Tibial nerve (tissue), 4 donors: ENCODE measurements around the gene HNRNPF. TPM values are rescaled to one million over a fixed set of nuclear protein-coding genes. Genes with fewer than 3 reads are reported as not detected.
"Not testable (repeated sequence)": the region's sequence is repeated elsewhere in the genome, so short reads cannot be mapped to it uniquely, and the experiment has no call there.

Experiments used
- DNase-seq, 2 donors: peaks; one replicate each; pipeline ENCODE4 v3.0.0-alpha.2; 2019; ENCODE audit warnings: low spot score in 2 of 2
- H3K27ac ChIP-seq, 4 donors: fragments of 200-600 bp; sonication (generic) in 3 of 4; one replicate each; pipeline ENCODE4 v1.5.1; 2017 to 2019; ENCODE audit warnings: mild to moderate bottlenecking in 1 of 4
- H3K27me3 ChIP-seq, 2 donors: fragments of 200-600 bp; sonication (generic) in 1 of 2; one replicate each; pipeline versions ENCODE4 v1.5.1 to v1.6.0; 2017 to 2019
- H3K36me3 ChIP-seq, 3 donors: fragments of 200-600 bp; sonication (generic); one replicate each; pipeline ENCODE4 v1.5.1; 2018 to 2019
- H3K4me1 ChIP-seq, 4 donors: fragments of 200-600 bp; sonication (generic) in 3 of 4; one replicate each; pipeline ENCODE4 v1.5.1; 2017 to 2019
- H3K4me3 ChIP-seq, 4 donors: fragments of 200-600 bp; sonication (generic) in 3 of 4; one replicate each; pipeline ENCODE4 v1.5.1; 2017 to 2019; ENCODE audit warnings: mild to moderate bottlenecking in 1 of 4, moderate library complexity in 1 of 4
- H3K9me3 ChIP-seq, 4 donors: fragments of 200-600 bp; sonication (generic) in 3 of 4; one replicate each; pipeline ENCODE4 v1.5.1; 2017 to 2019
- EP300 ChIP-seq, 2 donors: sonication (generic); formaldehyde crosslinking; IDR thresholded peaks; one replicate each; pipeline ENCODE4 v1.6.1; 2017; ENCODE audit warnings: antibody characterized with exemption in 2 of 2, mild to moderate bottlenecking in 1 of 2
- POLR2A ChIP-seq, 2 donors: fragments of 450-650 bp; IDR thresholded peaks; one replicate each; pipeline ENCODE4 v1.6.1; 2017; ENCODE audit warnings: antibody characterized with exemption in 2 of 2, mild to moderate bottlenecking in 2 of 2, moderate library complexity in 2 of 2
- WGBS, 2 donors: methylation state at CpG; one replicate each; pipeline ENCODE4 v1.1.5; 2018; 5-methylcytosine and 5-hydroxymethylcytosine counted together
- small RNA-seq: library from RNA; depleted of rRNA; stranded (forward); fragments of <200 nt; gene quantifications from one replicate; pipeline ENCODE3, GENCODE V24; 2016
- total RNA-seq, 4 donors: library from RNA; depleted of rRNA; stranded (reverse); fragments of >200 nt; gene quantifications; one replicate each; pipeline ENCODE4 v1.1.0, GENCODE V29; 2016
- TF ChIP-seq, protein P1 (sequence below), 5 experiments: fragments of 200-600 bp in 3 of 5; fragments of 450-650 bp in 2 of 5; sonication (generic) in 3 of 5; IDR thresholded peaks; one replicate each; pipeline ENCODE4 v1.5.1; 2016 to 2019; ENCODE audit warnings: antibody characterized with exemption in 5 of 5, mild to moderate bottlenecking in 3 of 5, moderate library complexity in 2 of 5

The HNRNPF gene
- total RNA-seq, 4 donors from 2014 or later: 112 to 136 (median 134) TPM

DNA sequence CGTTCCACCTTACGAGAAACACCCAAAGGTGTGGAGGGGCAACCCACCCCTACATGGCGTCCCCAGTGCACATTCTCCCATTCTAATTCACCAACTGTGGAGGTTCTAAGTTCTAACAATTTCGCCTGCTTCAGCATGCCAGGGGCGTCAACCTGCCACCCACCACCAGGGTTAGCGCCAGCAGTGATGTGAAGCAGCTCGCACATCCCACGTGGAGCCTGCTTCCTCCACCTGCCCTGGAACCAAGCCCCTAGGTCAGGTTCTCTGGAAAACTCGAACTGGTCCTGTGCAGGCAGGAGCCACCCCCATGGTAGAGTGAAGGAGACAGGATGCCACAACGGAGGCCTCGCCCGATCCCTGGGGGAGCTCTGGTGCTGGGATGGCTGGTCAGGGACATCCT, 70.9 kb downstream of the HNRNPF start:
- Histone ChIP-seq H3K9me3 (no peaks in the 10 kb centered on the region), H3K27me3 (peaks cover 0 to 18% of the 10 kb centered on the region in 2 donors), H3K36me3 (no peaks in the 10 kb centered on the region), H3K27ac (no peak overlapping the region), H3K4me1 (peaks cover 0 to 6% (median 0%) of the 10 kb centered on the region in 4 donors), H3K4me3 (no peak overlapping the region)
- TF ChIP-seq EP300 (IDR thresholded peaks at IDR 0.05) (no peak), POLR2A (IDR thresholded peaks at IDR 0.05) (no peak)
- TF ChIP-seq, protein P1, sequence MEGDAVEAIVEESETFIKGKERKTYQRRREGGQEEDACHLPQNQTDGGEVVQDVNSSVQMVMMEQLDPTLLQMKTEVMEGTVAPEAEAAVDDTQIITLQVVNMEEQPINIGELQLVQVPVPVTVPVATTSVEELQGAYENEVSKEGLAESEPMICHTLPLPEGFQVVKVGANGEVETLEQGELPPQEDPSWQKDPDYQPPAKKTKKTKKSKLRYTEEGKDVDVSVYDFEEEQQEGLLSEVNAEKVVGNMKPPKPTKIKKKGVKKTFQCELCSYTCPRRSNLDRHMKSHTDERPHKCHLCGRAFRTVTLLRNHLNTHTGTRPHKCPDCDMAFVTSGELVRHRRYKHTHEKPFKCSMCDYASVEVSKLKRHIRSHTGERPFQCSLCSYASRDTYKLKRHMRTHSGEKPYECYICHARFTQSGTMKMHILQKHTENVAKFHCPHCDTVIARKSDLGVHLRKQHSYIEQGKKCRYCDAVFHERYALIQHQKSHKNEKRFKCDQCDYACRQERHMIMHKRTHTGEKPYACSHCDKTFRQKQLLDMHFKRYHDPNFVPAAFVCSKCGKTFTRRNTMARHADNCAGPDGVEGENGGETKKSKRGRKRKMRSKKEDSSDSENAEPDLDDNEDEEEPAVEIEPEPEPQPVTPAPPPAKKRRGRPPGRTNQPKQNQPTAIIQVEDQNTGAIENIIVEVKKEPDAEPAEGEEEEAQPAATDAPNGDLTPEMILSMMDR (IDR thresholded peaks at IDR 0.05): no peak
- no peak for DNase-seq
- 82 to 87% methylated on average over 12 of the region's 12 CpGs for WGBS, 2 donors

DNA sequence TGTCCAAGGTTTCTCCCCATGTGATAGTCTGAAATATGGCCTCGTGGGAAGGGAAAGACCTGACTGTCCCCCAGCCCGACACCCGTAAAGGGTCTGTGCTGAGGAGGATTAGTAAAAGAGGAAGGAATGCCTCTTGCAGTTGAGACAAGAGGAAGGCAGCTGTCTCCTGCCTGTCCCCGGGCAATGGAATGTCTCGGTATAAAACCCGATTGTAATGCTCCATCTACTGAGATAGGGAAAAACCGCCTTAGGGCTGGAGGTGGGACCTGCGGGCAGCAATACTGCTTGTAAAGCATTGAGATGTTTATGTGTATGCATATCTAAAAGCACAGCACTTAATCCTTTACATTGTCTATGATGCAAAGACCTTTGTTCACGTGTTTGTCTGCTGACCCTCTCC, 71.5 kb downstream of the HNRNPF start:
- not testable (repeated sequence) for H3K9me3 ChIP-seq, H3K4me1 ChIP-seq, H3K36me3 ChIP-seq, H3K4me3 ChIP-seq, H3K27ac ChIP-seq, DNase-seq
- peaks cover 0 to 18% of the 10 kb centered on the region in 2 donors for H3K27me3 ChIP-seq
- 32 to 41% methylated on average over 6 to 8 of the region's 9 CpGs for WGBS, 2 donors

DNA sequence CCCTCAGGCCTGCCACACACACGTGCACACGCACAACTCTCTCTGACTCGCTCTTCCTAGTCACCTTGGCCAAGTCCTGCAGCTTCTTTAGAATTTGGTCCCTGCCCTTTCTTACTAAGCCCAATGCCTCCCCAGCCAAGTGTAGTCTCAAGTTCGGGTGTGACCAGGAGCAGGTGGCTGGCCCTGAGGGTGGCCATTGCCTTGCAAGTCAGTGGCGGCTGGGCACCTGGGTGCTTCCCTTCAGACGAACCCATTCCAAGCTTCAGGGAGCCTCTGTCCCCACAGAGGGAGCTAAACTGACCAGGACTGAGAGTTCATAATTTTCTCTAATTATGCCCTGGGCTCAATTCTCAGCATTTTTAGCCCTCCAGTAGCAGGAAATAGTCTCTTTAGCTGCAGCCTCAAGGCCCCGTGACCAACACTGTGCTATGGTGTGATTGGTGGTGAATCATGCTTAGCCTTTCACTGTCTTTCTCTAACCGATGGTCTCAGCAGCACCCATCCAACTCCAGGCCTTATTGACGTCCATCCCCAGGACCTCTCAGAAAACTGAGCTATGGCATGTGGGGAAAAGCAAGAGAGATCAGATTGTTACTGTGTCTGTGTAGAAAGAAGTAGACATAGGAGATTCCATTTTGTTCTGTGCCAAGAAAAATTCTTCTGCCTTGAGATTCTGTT, 72.2 kb downstream of the HNRNPF start:
- Histone ChIP-seq H3K4me3 (no peak overlapping the region), H3K36me3 (no peaks in the 10 kb centered on the region), H3K27me3 (peaks cover 0 to 18% of the 10 kb centered on the region in 2 donors), H3K4me1 (peaks cover 0 to 6% (median 0%) of the 10 kb centered on the region in 4 donors), H3K27ac (no peak overlapping the region), H3K9me3 (no peaks in the 10 kb centered on the region)
- DNase-seq: no peak
- WGBS, 2 donors: 74 to 78% methylated on average over 9 of the region's 9 CpGs
- TF ChIP-seq, protein P1 (IDR thresholded peaks at IDR 0.05): no peak
- TF ChIP-seq POLR2A (IDR thresholded peaks at IDR 0.05) (no peak), EP300 (IDR thresholded peaks at IDR 0.05) (no peak)

DNA sequence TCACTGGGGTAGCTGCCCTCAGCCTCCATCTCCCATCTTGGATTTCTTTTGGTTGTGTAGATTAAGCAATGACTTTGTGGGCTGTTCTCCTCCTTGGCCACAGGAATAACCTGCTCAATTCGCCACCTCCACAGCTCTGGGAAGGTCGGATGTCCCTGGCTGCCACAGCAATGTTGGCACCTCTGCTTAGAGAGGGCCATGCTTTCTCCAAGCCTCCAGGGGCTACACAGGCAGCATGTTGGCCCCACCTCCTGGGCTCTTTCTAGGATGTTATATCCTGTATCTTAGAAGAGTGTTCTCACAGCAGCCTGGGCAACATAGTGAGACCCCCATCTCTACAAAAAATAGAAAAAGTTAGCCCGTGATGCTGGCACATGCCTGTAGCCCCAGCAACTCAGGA, 72.9 kb downstream of the HNRNPF start:
- no peak overlapping the region for H3K4me3 ChIP-seq
- peaks cover 0 to 18% of the 10 kb centered on the region in 2 donors for H3K27me3 ChIP-seq
- DNase-seq: no peak
- WGBS, 2 donors: 81 to 98% methylated on average over 3 of the region's 3 CpGs
- TF ChIP-seq POLR2A (IDR thresholded peaks at IDR 0.05): no peak
- TF ChIP-seq, protein P1 (IDR thresholded peaks at IDR 0.05): no peak
- no peak for TF ChIP-seq EP300 (IDR thresholded peaks at IDR 0.05)
- no peak overlapping the region for H3K27ac ChIP-seq
- H3K36me3 ChIP-seq: no peaks in the 10 kb centered on the region
- peaks cover 0 to 6% (median 0%) of the 10 kb centered on the region in 4 donors for H3K4me1 ChIP-seq
- no peaks in the 10 kb centered on the region for H3K9me3 ChIP-seq

Small RNA genes lying within 50 kb of the gene (small RNA-seq; reads per million reads assigned to genes)
- gene RNU6ATAC11P: not detected
- gene RNU7-193P: not detected
- gene SNORD3J: not detected

Other genes starting within 250 kb of the HNRNPF start
- gene RASGEF1A, start 142.1 kb downstream of the HNRNPF start, total RNA-seq: 10 to 100 TPM in 3 of 4 donors, 1 to 10 TPM in 1; 7.5 to 39.0 (median 13.1) TPM
- gene FXYD4, start 37.5 kb downstream of the HNRNPF start, total RNA-seq: not detected
- 10 to 100 TPM in 3 of 4 donors, 1 to 10 TPM in 1; 7.3 to 23.7 (median 18.3) TPM for gene ZNF487, start 27.9 kb upstream of the HNRNPF start, total RNA-seq
- 1 to 10 TPM; 3.1 to 6.5 (median 4.2) TPM for gene ZNF239, start 165.4 kb upstream of the HNRNPF start, total RNA-seq
- gene ZNF485, start 197.3 kb upstream of the HNRNPF start, total RNA-seq: 1 to 10 TPM; 2.4 to 9.6 (median 6.9) TPM
- gene ZNF32, start 239.7 kb upstream of the HNRNPF start, total RNA-seq: 10 to 100 TPM; 33.6 to 66.1 (median 52.5) TPM